ENCODE results near the gene ADIG.

ADIG gene

DNA sequence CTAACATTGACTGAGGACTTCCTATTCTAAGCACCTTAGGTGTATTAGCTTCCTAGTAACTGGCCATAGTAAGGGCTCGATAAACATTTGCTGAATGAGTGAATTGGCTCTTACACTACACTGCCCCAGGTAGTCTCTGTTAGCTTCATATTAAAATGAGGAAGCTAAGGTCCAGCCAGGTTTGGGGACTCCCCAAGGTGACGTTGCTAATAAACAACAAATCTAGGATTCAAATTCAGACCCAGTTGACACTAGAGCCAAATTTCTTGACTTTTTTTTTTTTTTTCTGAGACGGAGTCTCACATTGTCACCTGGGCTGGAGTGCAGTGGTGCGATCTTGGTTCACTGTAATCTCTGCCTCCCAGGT lies 36.8 kb downstream of the ADIG start:
- ATAC-seq (replicated peaks) (no peak), DNase-seq (no peak)
- H3K36me3 Mint-ChIP-seq (ENCODE audit: insufficient read depth) = no peaks in the 10 kb centered on the region
- no peak overlapping the region for H3K4me3 Mint-ChIP-seq
- H3K4me1 Mint-ChIP-seq (ENCODE audit: low read depth in 2 of 2) = no peaks in the 10 kb centered on the region
- no peak overlapping the region for H3K27ac Mint-ChIP-seq
- peaks cover 32 to 74% of the 10 kb centered on the region in 2 donors for H3K27me3 Mint-ChIP-seq
- H3K9me3 Mint-ChIP-seq = no peaks in the 10 kb centered on the region

DNA sequence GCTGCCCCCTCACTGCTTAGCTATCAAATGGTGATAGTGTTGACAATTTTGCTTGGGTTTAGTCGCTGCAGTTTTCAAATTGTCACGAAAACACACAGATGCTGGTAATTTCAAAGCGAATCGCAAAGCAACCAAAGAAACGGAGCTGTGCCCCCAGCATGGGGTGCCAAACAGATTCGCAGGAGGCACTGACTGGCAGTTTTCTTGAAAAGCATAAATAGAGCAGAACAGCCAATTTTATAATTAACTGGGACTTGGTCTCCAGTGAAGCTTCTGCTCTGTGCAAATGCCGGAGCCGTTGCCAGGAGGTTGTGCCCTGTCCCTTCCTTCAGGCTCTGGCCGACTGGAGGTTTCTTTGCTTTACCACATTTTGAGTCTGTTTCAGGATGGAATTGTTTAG lies 39.4 kb downstream of the ADIG start:
- Mint-ChIP-seq H3K4me3 (no peak overlapping the region), H3K9me3 (no peaks in the 10 kb centered on the region), H3K4me1 (ENCODE audit: low read depth in 2 of 2) (no peaks in the 10 kb centered on the region), H3K36me3 (ENCODE audit: insufficient read depth) (no peaks in the 10 kb centered on the region), H3K27ac (no peak overlapping the region), H3K27me3 (peaks cover 28 to 57% of the 10 kb centered on the region in 2 donors)
- DNase-seq = no peak
- ATAC-seq (replicated peaks) = no peak

DNA sequence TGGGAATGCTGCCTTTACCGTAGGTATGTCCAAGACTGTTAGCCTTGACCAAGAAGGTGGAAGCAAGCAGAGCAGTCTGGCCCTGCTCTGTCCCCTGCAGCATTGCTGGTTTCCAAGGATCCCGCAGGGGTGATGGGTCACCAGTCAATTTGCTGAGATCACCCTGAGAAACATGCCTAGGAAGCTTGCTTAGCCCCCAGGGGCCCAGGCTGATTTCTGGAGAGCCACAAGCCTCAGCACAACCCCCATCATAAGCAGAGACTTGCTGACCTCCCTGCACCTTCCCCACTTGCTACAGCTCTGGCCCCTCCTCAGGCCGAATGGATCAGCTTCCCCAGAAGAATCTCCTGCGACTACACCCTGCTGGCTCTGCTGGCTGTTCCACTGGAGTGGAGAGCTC lies 42.1 kb downstream of the ADIG start:
- DNase-seq (no peak), ATAC-seq (replicated peaks) (no peak)
- Mint-ChIP-seq H3K27ac (no peak overlapping the region), H3K9me3 (no peaks in the 10 kb centered on the region), H3K36me3 (ENCODE audit: insufficient read depth) (no peaks in the 10 kb centered on the region), H3K27me3 (peaks cover 19 to 34% of the 10 kb centered on the region in 2 donors), H3K4me1 (ENCODE audit: low read depth in 2 of 2) (no peaks in the 10 kb centered on the region), H3K4me3 (no peak overlapping the region)

DNA sequence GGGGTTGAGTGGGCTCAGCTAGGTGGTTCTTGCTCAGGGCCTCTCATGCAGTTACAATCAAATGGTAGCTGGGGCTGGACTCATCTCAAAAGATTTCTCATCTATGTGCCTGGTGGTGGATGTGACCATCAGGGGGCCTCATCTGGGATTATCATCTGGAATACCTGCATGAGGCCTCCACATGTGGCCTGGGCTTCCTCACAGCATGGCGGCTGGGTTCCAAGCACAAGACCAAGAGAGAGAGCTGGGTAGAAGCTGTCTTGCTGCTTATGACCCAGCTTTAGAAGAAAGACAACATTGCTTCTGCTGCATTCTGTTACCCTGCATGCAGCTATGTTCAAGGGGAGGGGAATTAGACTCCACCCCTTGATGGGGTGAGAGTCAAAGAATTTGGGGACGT lies 43.1 kb downstream of the ADIG start:
- DNase-seq (no peak), ATAC-seq (replicated peaks) (no peak)
- no peak overlapping the region for H3K4me3 Mint-ChIP-seq
- H3K27me3 Mint-ChIP-seq = peaks cover 11 to 25% of the 10 kb centered on the region in 2 donors
- H3K27ac Mint-ChIP-seq = no peak overlapping the region
- no peaks in the 10 kb centered on the region for H3K4me1 Mint-ChIP-seq (ENCODE audit: low read depth in 2 of 2)
- H3K36me3 Mint-ChIP-seq (ENCODE audit: insufficient read depth) = no peaks in the 10 kb centered on the region
- no peaks in the 10 kb centered on the region for H3K9me3 Mint-ChIP-seq

DNA sequence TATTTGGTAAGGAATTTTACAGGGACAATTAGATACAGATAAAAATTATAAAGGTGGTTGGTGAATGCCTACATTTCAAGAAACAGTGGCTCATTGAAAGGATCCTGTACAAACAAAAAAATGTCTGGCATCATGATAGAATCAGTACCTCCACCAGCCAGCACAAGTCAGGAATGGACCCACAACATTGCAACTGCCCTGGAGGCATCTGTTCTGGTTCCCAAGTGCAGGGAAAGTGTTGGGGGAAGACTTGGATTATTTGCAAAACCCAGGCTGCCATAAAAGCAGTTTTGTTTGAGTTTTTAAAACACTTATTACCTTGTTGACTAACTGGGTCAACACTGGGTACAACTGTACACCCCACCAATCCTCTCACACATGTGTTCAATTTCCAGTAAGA lies 44.9 kb downstream of the ADIG start:
- peaks cover 7 to 13% of the 10 kb centered on the region in 2 donors for H3K27me3 Mint-ChIP-seq
- H3K9me3 Mint-ChIP-seq = no peaks in the 10 kb centered on the region
- no peak for ATAC-seq (replicated peaks)
- no peaks in the 10 kb centered on the region for H3K36me3 Mint-ChIP-seq (ENCODE audit: insufficient read depth)
- H3K4me1 Mint-ChIP-seq (ENCODE audit: low read depth in 2 of 2) = no peaks in the 10 kb centered on the region
- no peak overlapping the region for H3K27ac Mint-ChIP-seq
- no peak overlapping the region for H3K4me3 Mint-ChIP-seq
- no peak for DNase-seq

DNA sequence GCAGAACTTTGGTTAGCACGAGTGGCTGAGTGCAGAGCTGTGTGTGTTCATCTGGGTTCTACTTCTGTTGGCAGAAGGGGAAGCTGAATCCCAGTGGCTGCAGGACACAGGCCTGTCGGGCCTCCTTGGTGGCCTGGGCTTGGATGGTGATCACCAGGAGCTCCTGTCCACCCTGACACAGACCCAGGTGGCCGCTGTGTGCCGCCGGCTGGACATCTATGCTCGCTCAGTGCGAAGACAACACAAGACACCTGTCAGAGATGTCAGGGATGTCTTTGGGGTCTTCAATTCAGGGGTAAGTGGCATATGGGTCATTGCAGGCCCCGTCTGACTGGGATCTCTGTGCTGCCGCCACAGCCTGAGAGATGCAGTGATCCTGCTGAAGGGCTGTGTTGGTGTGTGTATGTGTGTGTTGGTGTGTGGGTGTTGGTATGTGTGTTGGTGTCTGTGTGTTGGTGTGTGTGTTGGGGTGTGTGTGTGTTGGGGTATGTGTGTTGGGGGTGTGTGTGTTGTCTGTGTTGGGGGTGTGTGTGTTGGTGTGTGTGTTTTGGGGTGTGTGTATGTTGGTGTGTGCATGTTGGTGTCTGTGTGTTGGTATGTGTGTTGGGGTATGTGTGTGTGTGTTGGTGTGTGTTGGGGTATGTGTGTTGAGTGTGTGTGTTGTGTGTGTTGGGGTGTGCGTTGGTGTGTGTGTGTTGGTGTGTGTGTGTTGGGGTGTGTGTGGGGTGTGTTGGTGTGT lies 46.1 kb downstream of the ADIG start:
- H3K27ac Mint-ChIP-seq = no peak overlapping the region
- no peaks in the 10 kb centered on the region for H3K4me1 Mint-ChIP-seq (ENCODE audit: low read depth in 2 of 2)
- H3K36me3 Mint-ChIP-seq (ENCODE audit: insufficient read depth) = no peaks in the 10 kb centered on the region
- ATAC-seq (replicated peaks) = no peak
- H3K9me3 Mint-ChIP-seq = no peaks in the 10 kb centered on the region
- no peak overlapping the region for H3K4me3 Mint-ChIP-seq
- peaks cover 7 to 8% of the 10 kb centered on the region in 2 donors for H3K27me3 Mint-ChIP-seq
- DNase-seq = no peak

DNA sequence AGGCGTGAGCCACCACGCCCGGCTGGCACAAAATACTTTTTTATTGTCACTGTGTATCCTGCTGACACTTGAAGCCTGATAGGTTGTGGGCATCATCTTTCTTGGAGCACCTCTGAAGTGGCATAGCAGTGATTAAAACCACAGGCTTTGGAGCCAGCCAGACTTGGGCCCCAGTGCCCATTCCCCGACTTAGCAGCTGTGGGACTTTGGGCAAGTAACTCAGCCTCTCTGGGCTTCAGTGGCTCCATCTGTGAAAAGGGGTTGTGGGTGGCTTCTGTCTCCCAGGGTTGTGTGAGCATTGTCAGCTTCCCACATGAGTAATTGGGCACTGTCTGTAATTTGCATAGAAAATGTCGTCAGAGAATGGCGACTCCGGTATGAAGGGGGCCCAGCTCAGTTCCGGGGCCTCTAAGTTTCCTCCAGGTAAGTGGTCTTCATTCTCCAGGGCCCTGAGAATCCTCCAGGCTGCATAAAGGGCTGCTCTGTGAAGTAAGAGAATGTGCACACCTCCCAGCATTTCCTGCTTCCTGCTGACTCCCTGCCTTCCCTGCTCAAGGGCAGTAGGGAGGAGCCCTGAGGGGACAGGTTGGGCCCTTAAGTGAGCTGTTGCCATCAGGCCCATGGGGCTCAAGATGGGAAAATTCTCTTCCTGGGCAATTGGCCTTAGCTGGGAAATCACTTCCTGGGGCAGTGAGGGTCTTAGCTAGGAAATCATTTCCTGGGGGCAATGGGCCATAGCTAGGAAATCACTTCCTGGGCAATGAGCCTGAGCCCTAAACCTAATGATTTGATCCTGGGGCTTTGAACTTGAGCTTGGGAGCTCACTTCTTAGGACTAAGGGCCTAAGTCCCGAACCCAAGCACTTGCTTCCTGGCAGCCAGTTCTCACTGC lies 47.8 kb downstream of the ADIG start:
- Mint-ChIP-seq H3K9me3 (no peaks in the 10 kb centered on the region), H3K36me3 (ENCODE audit: insufficient read depth) (no peaks in the 10 kb centered on the region), H3K4me3 (no peak overlapping the region), H3K27me3 (peaks cover 7 to 15% of the 10 kb centered on the region in 2 donors), H3K4me1 (ENCODE audit: low read depth in 2 of 2) (peaks cover 4% of the 10 kb centered on the region in 2 donors), H3K27ac (no peak overlapping the region)
- ATAC-seq (replicated peaks) (no peak), DNase-seq (no peak)

DNA sequence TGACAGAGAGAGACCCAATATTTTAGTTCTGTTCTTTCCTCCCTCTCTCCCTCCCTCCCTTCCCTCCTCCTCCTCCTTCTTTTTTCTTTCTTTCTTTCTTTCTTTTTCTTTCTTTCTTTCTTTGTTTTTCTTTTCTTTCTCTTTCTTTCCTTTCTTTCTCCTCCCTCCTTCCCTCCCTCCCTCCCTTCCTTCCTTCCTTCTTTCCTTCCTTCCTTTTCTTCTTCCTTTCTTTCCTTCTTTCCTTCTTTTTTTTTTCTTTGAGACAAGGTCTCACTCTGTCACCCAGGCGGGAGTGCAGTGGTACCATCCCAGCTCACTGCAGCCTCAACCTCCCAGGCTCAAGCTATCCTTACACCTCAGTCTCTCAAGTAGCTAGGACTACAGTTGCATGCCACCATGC lies 49.0 kb downstream of the ADIG start:
- H3K36me3 Mint-ChIP-seq (ENCODE audit: insufficient read depth) = no peaks in the 10 kb centered on the region
- no peak overlapping the region for H3K4me3 Mint-ChIP-seq
- no peak overlapping the region for H3K27ac Mint-ChIP-seq
- ATAC-seq (replicated peaks) (no peak), DNase-seq (no peak)
- H3K27me3 Mint-ChIP-seq = peaks cover 7 to 27% of the 10 kb centered on the region in 2 donors
- H3K9me3 Mint-ChIP-seq = no peaks in the 10 kb centered on the region
- H3K4me1 Mint-ChIP-seq (ENCODE audit: low read depth in 2 of 2) = peaks cover 4 to 5% of the 10 kb centered on the region in 2 donors

DNA sequence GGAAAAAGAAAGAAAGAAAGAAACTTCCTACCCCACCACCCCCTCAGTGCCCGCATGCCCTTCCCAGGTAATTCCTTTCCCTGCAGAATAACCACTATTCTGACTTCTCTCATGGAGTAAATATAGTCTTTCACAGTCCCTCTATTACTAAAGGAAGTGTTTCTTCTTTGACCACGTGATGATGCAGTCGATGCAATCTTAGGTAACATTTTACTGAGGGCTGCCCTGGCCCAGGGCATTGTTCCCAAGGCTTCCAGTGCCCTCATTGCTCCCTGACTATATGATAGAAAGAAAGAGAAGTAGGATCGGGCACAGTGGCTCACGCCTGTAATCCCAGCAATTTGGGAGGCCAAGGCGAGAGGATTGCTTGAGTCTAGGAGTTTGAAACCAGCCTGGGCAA lies 49.7 kb downstream of the ADIG start:
- DNase-seq (no peak), ATAC-seq (replicated peaks) (no peak)
- H3K27ac Mint-ChIP-seq = no peak overlapping the region
- H3K9me3 Mint-ChIP-seq = no peaks in the 10 kb centered on the region
- H3K36me3 Mint-ChIP-seq (ENCODE audit: insufficient read depth) = no peaks in the 10 kb centered on the region
- peaks cover 7 to 28% of the 10 kb centered on the region in 2 donors for H3K27me3 Mint-ChIP-seq
- H3K4me3 Mint-ChIP-seq = no peak overlapping the region
- H3K4me1 Mint-ChIP-seq (ENCODE audit: low read depth in 2 of 2) = peaks cover 4 to 5% of the 10 kb centered on the region in 2 donors

DNA sequence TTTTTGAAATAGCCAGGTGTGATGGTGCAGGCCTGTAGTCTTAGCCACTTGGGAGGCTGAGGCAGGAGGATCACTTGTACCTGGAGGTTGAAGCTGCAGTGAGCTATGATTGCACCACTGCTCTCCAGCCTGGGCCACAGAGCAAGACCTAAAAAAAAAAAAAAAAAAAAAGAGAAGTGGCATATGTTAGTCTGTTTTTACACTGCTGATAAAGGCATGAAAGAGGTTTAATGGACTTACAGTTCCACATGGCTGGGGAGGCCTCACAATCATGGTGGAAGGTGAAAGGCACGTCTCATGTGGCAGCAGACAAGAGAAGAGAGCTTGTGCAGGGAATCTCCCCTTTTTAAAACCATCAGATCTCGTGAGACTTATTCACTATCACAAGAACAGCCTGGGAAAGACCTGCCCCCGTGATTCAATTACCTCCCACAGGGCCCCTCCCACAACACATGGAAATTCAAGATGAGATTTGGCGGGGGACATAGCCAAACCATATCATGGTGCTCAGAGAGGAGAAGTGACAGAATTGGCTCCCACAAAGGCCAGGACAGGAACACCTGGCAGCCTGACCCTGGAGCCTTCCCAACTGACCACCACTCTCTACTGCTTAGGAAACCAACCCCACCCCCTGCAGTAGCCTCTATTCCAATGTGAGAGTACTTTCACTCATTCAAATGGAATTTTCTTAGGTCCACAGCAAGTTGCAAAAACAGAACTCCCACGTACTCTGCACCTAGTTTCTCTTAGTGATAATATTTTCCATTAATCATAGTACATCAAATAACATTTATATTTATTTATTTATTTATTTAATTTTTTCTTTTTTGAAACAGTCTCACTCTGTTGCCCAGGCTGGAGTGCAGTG lies 50.4 kb downstream of the ADIG start:
- no peak for ATAC-seq (replicated peaks)
- no peak for DNase-seq
- Mint-ChIP-seq H3K4me3 (no peak overlapping the region), H3K9me3 (no peaks in the 10 kb centered on the region), H3K4me1 (ENCODE audit: low read depth in 2 of 2) (peaks cover 4 to 5% of the 10 kb centered on the region in 2 donors), H3K27ac (no peak overlapping the region), H3K27me3 (peaks cover 7 to 34% of the 10 kb centered on the region in 2 donors), H3K36me3 (ENCODE audit: insufficient read depth) (no peaks in the 10 kb centered on the region)

DNA sequence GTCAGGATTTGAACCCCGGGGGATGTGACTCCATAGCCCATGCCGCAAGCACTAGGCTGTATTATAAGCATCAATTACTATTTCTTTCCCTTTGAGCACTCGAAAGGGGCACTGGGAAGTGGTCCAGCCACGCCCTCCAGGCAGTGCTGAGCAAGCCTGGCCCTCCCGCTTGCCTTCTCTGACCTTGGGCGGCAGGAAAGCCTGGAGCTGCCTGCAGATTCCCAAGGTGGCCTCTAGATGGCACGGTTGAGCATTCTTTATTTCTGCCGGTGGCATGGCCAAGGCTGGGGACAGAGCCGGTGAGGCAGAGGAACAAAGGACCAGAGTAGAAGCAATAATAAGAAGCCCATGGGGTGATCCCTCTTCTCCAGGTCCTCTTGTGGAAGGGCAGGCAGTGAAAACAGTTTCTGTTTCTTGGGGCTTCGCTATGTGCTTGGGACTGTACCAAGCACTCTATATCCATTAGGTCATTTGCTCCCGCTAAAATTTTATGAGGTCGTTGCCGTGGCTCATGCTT lies 52.6 kb downstream of the ADIG start:
- peaks cover 6 to 56% of the 10 kb centered on the region in 2 donors for H3K27me3 Mint-ChIP-seq
- peak; percentile 86 for ATAC-seq (replicated peaks)
- H3K36me3 Mint-ChIP-seq (ENCODE audit: insufficient read depth) = no peaks in the 10 kb centered on the region
- peaks cover 4 to 5% of the 10 kb centered on the region in 2 donors for H3K4me1 Mint-ChIP-seq (ENCODE audit: low read depth in 2 of 2)
- no peaks in the 10 kb centered on the region for H3K9me3 Mint-ChIP-seq
- no peak overlapping the region for H3K27ac Mint-ChIP-seq
- H3K4me3 Mint-ChIP-seq = no peak overlapping the region
- DNase-seq = peak; percentile 51 to 65 (median 59)

DNA sequence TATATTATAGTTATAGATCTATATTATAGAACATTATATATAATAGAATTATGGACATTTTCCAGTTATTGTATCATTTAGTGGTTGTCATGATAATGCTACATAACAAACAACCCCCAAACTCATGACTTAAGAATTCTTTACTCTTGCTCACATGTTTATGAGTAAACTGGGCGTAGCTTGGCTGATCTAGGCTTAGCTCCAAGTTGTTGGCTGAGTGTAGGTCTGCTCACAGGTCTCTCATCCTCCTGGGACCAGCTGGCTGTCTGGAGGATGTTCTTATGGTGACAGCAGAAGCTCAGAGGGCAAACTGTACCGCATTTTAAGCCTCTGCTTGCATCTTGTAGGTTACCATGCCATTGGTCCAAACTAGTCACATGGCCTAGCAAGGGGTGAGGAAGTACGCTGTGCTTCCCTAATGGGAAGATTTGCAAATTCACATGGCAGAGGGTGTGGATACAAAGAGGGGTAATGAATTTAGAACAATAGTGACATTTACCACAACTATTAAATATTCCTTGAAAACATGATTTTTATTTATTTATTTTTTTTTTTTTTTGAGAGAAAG lies 54.8 kb downstream of the ADIG start:
- peaks cover 13 to 72% of the 10 kb centered on the region in 2 donors for H3K27me3 Mint-ChIP-seq
- H3K36me3 Mint-ChIP-seq (ENCODE audit: insufficient read depth) = no peaks in the 10 kb centered on the region
- no peak for DNase-seq
- H3K9me3 Mint-ChIP-seq = no peaks in the 10 kb centered on the region
- H3K27ac Mint-ChIP-seq = no peak overlapping the region
- H3K4me1 Mint-ChIP-seq (ENCODE audit: low read depth in 2 of 2) = peaks cover 4 to 5% of the 10 kb centered on the region in 2 donors
- ATAC-seq (replicated peaks) = no peak
- no peak overlapping the region for H3K4me3 Mint-ChIP-seq

Data from effector memory CD8-positive, alpha-beta T cell (primary cell).